ENCODE measurements around the gene NUB1.

The NUB1 gene

DNA sequence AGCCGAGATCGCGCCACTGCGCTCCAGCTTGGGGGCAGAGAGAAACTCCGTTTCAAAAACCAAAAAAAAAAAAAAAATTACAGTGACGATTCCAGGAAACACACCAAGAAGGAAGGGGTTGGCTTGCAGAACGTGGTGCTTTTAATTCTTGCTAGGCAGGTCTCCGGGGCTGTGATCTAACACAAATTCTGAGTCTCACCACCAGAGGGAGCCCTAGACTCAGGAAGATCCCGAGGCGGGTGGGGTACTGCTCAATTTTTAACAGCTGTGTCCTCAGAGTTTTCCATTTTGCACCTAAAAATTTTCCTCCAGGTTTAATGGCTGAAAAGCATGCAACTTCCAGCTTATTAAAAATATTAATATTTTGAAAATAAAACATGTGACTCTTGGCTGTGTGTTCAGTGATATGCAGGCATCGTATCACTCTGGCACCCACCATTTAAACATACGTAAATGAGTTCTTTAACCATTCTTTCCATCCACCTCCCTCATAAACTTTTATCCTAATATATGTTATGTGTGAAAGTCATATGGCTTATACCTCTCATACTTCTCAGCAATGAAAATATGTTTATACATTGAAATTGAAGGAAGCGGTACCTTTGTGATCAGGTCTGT, 26.5 kb upstream of the NUB1 start:
- peak; percentile 84 for DNase-seq

DNA sequence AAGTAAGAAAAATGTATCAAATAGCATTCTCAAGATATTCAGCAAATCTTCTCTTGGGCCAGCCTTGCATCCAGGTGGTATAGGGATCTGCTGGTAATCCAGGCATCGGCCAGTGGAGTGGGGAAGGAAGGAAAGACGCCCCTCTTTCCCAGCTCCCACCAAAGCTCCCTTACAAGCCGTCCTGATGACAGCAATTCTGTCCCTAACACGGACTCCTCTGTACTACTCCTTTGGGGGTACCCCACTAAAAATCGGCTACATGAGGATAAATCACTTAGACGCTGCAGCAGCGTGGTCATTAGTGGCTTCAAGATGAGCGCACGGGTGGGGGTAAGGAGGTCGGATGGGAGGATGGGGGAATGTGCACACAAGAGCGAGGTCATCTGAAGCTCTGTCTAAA, 24.7 kb upstream of the NUB1 start:
- DNase-seq: no peak

DNA sequence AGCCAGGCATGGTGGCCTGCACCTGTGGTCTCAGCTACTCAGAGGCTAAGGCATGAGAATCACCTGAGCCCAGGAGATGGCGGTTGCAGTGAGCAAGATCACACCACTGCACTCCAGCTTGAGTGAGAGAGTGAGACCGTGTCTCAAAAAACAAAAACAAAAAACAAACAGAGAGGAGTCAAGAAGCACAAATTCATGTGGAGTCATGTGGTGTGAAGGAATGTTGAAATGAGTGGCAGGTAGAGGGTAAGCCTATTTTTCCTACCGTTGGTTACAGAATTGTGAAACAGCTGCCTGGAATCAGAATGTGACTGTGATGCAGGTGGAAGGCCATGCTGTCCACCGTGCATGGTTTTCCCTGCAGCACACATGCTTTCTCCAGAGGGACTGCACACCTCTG, 23.7 kb upstream of the NUB1 start:
- DNase-seq: no peak

DNA sequence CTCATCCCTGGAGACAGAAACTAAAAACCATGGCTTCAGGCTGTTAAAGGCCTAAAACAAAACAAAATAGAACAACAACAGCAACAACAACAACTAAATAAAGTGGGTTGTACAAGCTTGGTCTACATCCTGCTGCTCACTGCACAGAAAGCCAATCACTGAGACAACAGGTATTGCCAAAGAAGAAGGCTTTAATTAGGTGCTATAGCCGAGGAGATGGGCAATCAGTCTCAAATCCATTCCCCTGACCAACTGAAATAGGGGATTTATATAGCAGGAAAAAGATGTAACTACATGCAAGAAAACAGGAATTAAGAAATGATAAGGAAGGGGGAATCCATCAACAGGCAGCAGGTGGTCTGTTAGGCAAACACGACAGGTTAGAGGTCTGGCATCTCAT, 22.4 kb upstream of the NUB1 start:
- DNase-seq: no peak

DNA sequence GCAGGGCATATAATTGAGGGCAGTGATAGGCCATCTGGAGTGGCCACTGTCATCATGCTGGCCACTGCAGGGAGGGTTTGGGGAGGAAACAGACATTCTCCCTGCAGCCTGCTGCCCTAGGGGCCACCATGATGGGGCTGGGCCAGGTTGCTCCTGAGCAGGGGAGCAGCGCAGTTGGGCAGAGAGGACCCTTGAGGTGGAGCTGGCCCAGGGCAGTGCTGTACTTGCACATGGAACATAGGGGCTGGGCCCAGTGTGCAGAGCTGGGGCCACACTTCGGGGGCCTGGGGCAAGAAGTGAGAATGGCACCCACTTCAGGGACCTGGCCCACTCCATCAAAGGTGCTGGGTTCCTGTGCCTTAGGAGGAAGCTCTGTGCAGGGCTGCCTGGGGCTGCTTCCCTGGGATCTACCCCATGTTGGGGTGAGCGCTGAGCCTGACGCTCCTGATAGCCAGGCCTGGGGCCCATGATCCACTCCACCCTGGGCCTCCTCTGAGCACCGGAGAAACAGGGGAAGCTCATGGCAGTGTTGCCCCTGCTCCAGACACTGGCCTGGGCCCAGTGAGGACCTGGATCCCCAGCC, 21.3 kb upstream of the NUB1 start:
- no peak for DNase-seq

DNA sequence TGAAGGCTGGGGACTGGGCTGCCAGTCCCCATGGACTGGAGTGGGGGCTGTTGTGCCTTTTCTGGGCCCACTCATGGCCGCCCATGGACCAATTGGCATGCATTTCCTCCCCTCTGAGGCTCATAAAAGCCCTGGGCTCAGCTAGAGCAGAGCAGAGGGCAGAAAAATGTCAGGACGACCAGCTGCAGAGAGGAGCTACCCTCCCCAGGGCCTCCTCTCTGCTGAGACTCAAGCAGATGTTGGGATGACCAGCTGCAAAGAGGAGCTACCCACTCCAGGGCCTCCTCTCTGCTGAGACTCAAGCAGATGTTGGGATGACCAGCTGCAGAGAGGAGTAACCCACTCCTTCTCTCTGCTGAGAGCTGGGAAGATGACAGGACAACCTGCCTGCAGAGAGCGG, 20.3 kb upstream of the NUB1 start:
- DNase-seq: no peak

DNA sequence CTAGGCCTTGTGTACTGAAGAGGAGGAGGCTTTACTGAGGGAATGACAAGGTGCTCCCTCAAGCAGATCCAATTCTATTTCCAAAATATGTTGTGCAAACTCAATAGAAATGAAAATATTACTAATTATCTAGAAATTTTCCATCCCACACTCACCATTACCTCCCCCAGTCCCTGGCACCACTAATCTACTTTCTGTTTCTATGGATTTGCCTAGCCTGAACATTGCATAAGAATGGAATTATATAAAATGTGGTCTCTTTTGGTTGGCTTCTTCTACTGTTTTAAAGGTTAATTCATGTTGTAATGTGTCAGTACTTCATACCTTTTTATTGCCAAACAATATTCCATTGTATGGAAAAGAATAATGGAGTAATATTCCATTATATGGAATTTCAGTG, 18.7 kb upstream of the NUB1 start:
- DNase-seq: no peak

DNA sequence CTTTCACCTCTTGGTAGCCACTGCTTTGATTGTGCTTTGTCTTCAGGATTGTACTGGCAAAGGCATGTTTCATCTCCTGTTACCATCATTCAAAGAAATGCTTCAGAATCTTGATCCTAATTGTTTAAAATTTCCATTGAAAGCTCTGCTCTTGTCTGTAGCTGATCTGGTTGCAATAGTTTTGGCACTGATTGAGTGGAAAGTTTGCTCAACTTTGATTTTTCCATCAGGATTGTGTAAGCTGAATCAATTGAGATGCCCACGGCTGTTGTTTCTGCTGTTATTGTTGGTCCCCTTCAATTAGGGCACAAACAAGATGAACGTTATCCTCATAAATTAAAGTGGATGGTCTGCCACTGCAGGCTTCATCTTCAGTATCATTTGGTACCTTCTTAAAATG, 14.6 kb upstream of the NUB1 start:
- DNase-seq: no peak

DNA sequence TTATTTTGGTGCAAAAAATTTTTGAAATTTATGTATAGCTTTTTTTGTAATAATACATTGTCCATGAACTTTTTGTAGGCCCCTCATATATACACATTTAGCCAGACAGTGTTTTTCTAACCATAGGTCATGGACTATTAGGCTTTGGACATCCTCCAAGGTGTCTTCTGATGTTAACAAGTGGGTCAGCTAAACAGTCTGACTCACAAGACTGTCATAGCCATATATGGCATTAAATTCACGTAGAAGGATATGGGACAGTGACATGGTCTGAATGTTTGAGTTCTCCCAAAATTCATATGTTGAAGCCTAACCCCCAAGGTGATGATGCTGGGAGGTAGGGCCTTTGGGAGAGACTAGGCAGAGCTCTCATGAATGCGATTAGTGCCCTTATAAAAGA, 14.0 kb upstream of the NUB1 start:
- no peak for DNase-seq

DNA sequence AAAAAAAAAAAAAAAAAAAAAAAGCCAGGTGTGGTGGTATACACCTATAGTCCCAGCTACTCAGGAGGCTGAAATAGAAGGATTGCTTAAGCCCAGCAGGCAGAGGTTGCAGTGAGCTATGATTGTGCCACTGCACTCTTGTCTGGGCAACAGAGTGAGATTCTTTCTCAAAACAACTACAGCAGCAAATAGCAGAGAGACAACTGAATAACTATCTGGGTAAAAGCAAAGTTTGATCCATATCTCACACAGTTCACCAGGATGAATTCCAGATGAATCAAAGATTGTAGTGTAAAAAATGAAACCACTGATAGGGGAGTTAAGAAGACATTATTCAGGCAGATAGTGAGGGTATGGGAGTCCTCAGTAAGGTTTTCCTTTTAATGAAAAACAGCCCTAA, 11.4 kb upstream of the NUB1 start:
- DNase-seq: no peak

DNA sequence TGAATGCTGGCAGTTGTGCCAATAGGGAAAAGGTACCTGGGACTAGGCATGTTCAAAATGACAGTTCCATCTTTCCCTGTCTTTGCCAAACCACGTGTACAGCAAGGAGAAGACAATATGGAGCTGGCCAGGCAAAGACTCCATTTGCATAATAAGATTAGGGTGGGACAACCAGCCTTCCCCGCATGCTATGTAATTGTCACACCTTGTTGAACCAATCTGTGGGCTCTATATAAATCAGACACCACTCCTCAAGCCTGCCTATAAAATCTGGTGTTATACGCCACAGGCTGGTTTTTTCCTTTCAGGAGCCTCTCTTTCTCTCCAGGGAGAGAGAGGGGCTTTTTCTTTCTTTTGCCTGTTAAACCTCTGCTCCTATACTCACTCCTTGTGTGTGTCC, 11.0 kb upstream of the NUB1 start:
- no peak for DNase-seq

DNA sequence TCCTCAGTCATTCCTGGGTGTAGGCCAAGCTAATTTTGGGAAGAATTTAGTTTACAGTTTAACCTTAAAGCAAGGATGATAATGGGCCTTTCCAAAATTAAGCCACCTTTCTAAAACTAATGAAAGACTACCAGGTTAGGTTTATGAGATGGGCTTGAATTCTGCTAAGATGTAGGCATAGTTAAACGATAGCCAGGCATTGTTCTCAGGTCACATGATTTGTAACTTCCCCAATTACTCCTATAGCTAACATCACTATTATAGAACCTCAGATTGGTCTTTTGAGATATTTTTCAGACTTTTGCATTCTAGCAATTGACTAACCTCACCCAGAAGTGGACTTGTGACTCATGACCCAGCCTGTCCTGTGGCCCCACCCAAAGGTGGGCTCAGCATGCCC, 7.0 kb upstream of the NUB1 start:
- DNase-seq: no peak

DNA sequence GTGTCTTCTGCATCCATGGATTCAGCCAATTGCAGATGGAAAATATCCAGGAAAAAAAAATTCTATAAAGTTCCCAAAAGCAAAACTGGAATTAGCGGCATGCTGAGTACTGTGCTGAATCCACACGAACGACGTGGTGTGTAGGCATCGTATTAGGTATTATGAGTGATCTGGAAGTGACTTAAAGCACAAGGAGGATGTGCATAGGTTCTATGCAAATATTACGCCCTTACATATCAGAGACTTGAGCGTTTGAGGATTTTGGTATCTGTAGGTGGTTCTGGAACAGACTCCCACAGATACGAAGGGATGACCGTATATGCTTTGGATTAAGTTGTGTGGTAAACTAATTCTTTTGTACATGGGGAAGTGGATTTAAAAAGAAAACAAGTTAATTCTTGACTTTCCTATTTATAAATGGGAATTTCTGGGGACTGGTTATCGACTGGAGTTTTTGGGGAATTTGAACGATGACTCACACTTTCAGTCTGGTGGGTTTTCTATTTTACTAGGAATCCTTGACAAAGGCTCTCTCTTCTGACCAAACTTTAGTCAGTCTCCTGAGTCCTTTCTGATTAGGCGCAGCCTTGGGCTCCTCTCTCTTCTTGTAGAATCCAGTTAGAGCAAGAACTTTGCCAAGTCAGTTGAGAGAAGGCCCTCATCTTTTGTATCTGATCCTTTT, 5.4 kb upstream of the NUB1 start:
- no peak for DNase-seq

DNA sequence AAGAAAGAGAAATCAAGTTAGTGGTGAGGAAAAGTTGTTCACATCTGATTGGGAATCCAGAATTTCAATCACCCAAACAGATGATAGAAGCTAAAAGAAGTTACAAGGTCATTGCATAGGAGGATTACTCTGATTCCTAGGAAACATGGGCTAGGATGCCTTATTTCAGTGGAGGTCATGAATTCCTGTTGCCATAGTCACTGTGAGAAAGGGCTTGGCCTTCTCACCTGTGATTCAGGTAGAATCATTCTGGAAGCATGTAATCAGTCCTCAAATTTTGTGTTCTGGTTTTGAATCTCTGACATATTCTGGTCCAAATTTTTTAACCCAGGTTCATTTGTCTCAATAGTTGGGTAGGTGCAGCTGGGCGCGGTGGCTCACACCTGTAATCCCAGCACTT, 4.3 kb upstream of the NUB1 start:
- DNase-seq: no peak

DNA sequence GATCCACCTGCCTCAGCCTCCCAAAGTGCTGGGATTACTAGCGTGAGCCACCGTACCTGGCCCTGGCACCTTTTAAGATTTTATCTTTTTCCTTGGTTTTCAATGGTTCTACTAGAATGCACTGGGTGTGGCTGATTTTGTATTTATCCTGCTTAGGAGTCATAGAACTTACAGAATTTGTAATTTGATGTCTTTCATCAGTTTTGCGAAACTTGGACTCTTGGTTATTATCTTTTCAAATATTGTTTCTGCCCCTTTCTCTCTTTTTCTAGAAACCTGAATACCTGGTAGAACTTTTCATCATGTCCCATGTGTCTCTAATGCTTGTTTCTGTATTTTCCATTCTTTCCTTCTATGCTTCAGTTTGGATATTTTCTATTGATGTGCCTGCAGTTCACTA, 2.8 kb upstream of the NUB1 start:
- no peak for DNase-seq

DNA sequence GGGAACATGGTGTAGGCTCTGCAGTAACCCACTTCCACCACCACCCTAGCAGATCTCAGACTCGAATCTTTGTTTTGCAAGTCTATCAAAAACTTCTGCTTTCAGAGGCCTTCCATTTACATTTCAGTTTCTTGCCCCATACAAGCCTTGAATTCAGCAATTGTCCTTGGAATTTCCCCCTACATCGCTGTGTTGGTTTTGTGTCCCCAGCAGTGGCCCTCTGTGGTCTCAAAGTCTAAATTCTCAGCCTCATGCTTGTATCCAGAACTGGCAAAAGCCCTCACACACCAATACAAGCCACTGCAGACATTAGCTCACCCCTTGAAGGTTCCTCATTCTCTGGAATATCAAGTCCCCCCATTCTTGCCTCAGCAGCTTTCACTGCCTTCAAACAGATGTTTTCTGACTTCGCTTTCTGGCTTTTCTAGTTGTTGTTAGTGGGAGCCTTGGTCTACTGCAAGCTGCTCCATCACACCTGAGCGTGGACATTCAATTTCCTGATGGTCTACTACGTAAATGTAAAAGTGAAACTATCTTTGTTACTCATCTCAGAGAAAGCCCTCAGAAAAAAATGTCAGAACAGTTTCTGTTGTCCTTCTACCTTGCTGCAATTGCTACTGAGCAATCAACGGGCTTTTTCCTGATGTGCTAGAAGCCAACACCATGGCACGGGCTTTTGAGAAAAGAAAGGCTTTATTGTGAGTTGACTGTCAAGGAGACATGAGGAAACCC, 1.8 kb upstream of the NUB1 start:
- no peak for DNase-seq

DNA sequence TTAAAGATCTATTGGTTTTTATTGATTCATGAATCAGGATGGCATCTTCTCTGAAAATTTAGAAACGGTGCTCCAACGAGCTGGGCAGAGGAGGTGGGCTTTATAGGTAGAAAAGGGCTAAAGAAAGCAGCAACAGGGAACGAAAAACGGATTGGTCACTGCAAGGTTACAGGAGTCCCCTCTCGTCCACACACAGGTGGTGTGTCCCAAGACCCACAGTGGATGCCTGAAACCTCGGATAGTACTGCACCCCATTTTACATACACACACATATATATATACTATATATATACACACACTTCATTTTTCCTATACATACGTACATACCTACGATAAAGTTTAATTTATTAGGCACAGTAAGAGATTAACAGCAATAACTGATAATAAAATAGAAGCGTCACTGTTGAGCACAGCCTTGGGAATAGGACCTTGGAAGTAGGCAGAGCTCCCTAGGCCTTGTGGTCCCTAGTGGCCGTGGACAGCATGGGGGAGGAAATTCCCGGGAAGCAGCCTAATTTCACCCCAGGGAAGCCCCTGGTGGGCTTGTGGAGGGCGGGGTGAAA, 737 bp upstream of the NUB1 start:
- no peak for DNase-seq

DNA sequence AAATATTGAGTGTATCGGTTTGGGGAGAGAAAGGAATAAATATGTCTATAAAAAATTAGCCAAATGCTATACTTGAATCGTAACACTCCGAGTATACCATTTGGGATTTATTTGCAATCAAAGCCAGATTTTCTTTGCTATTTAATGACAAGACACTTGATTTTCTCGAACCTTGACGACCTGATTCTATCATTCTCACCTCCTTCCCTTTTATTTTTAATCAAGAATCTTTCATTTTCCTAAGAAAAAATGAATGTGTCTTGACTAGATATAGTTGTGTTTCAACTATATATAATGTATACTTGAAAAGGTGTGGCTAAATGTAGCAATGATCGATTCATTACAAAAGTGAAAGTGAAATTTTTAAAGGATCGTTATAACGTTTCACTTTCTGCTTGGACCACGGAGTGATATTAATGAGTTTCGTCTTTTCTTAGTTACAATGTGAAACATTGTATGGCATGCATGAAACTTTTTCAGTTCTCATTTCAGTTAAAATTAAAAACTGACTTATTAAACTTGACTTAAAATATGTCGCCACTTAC, 562 bp downstream of the NUB1 start:
- no peak for DNase-seq

DNA sequence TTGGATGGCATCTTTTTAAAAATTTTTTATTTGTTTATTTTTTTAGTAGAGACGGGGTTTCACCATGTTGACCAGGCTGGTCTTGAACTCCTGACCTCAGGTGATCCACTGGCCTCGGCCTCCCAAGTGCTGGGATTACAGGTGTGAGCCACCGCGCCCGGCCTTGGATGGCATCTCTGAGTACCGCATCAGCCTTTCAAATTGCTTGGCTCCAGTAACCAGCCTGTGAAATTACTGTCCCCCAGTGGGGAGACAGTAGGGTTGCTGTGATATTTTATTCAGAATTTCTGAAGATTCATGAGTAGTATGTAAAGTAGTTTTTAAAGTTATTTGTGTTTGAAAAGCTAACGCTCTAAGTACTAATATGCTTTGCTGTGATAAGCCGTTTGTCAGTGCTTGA, 1.2 kb downstream of the NUB1 start:
- no peak for DNase-seq

DNA sequence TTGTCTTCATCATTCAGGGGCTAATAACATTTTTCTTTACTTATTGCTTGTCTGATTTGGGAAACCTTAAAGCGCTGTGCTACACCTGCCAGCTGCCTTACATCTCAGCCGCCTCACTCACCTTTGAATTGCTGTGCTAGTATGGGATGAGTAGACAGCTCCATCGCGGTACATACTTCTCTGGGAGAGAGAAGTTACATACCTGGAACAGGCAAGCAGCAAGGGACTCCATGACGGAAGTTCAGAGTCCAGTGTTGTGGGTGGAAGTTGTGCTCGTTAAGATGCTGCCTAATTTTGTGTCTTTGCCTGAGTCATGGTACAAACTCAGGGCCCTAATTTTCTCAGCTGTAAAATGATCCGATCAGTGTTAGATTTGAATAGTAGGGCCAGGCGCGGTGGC, 1.9 kb downstream of the NUB1 start:
- DNase-seq: no peak

DNA sequence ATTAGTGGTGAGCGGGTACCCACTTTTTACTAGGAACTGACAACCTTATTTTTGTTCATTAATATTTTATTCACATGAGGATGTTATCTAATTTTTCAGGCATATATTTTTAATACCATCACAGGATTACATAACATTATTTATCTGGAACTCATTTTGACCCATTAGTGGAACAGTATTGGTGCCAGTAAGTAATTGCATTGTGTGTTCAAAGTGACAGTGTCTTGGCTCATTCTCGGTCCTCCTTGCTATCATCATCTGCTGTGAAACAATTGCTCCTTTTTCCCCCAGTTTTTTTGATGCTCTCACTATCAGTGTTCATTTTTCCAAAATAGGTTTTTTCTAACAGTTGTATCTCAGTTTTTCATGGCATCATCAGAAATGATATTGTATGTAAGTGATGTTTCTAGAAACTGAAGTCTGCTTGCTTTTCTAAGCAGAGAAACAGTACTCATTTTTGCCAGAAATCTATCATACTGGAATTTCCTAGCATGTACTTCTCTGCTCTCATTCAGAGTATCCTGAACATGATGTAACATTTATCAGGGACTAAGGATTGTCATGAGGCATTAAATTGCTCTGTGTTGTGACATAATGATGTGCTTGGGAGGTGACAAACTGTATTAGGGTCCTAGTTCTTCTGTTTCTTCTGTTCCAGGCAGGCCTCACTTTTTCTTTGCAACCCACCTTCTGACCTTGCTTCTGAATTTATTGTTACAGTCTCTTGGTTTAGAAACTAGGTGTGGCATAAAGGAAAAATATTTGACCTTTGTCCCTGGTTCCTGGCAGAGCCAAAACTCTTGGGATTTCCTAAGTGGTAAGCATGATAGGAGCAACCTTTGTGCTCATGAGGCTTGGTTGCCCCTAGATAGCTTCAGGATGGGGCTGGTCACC, 4.2 kb downstream of the NUB1 start:
- DNase-seq: no peak

DNA sequence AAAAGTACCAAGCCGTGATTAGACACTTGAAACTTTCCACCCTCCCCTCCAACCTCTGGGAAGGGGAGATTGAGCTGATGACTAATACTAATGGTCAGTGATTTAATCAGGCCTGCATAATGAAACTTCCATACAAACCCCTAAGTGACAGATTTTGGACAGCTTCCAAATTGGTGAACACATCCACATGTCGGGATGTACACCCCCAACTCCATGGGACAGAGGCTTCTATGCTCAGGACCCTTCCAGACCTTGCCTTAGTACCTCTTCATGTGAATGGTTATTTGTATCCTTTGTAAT, 4.8 kb downstream of the NUB1 start:
- DNase-seq: no peak

DNA sequence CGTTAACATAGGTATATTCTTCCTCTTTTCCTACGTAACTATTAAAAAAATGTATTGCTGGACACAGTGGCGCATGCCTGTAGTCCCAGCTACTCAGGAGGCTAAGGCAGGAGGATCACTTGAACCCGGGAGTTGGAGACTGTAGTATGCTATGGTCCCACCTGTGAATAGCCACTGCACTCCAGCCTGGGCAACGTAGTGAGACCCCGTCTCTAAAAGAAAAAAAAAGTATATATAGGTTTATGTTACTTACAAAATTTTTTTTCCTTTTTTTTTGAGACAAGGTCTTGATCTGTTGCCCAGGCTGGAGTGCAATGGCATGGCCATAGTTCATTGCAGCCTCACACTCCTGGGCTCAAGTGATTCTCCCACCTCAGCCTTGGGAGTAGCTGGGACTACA, 5.6 kb downstream of the NUB1 start:
- no peak for DNase-seq

All from stimulated activated CD4-positive, alpha-beta T cell treated with anti-CD3 and anti-CD28 coated beads, Interleukin-4, amount 100 ng/mL, for 24 hours (primary cell).